IMR-90 (cell line): ENCODE measurements around the gene VAC14. TPM values are rescaled to one million over a fixed set of nuclear protein-coding genes. Genes with fewer than 3 reads are reported as not detected.
A peak's percentile ranks its signal among the peaks of the same experiment; 100 is the strongest.

Source experiments
- ATAC-seq: fragments of 200-7000 bp; cut with Tn5 transposase; 2 replicates; pipeline ENCODE4 v1.9.1; 2020; ENCODE audit warnings: low read depth, mild to moderate bottlenecking, moderate library complexity
- BruUV-seq: library from RNA; stranded (reverse); fragments of 400-500 nt; replicated peaks from 2 replicates; lab custom pipeline; 2021; lab: Mats Ljungman, UMichigan
- CTCF ChIA-PET: fragments of 300-600 bp; formaldehyde crosslinking; extraction: SDS; loops from one replicate; lab custom pipeline; 2021; ENCODE audit warnings: antibody characterized with exemption; lab: Yijun Ruan, JAX
- POLR2A ChIA-PET: fragments of 300-600 bp; sonication (Branson Sonifier 250); formaldehyde crosslinking; loops from one replicate; lab custom pipeline; 2022; ENCODE audit warnings: antibody characterized with exemption; ENCODE audit not compliant: unreplicated experiment; lab: Charles Lee
- DNase-seq: peaks from one replicate; pipeline ENCODE4 v3.0.0; 2013
- H2AFZ ChIP-seq: replicated peaks from 2 replicates; pipeline ENCODE3; 2013; ENCODE audit warnings: low read length, mild to moderate bottlenecking; ENCODE audit not compliant: poor library complexity
- H2AK5ac ChIP-seq: 2 replicates; pipeline ENCODE4 v1.6.1; 2013; ENCODE audit warnings: low read depth, low read length, inconsistent platforms
- H2AK9ac ChIP-seq: replicated peaks from 2 replicates; pipeline ENCODE3; 2013; ENCODE audit warnings: mild to moderate bottlenecking, low read depth, low read length, moderate library complexity; ENCODE audit not compliant: poor library complexity
- H2BK120ac ChIP-seq: 2 replicates; pipeline ENCODE4 v1.6.1; 2013; ENCODE audit warnings: low read depth, low read length, inconsistent platforms
- H2BK15ac ChIP-seq: 3 replicates; pipeline ENCODE4 v1.6.1; 2013; ENCODE audit warnings: low read depth, low read length, inconsistent platforms
- H2BK20ac ChIP-seq: 2 replicates; pipeline ENCODE4 v1.6.1; 2013; ENCODE audit warnings: low read depth, mild to moderate bottlenecking, inconsistent platforms, low read length, moderate library complexity
- H2BK5ac ChIP-seq: 2 replicates; pipeline ENCODE4 v1.6.1; 2013; ENCODE audit warnings: mild to moderate bottlenecking, low read depth, low read length, inconsistent platforms; ENCODE audit not compliant: poor library complexity, severe bottlenecking
- H3K14ac ChIP-seq: replicated peaks from 2 replicates; pipeline ENCODE4 v1.6.1; 2013; ENCODE audit warnings: low read depth, low read length, inconsistent platforms
- H3K18ac ChIP-seq: 2 replicates; pipeline ENCODE4 v1.6.1; 2013; ENCODE audit warnings: low read depth, low read length, control low read depth
- H3K23ac ChIP-seq: 2 replicates; pipeline ENCODE4 v1.6.1; 2013; ENCODE audit warnings: low read depth, low read length, inconsistent platforms
- H3K27ac ChIP-seq: 2 replicates; pipeline ENCODE4 v1.5.1; 2013; ENCODE audit warnings: mild to moderate bottlenecking, control low read depth, low read length; ENCODE audit not compliant: insufficient read depth
- H3K27me3 ChIP-seq: 2 replicates; pipeline ENCODE4 v1.6.1; 2013; ENCODE audit warnings: low read length; ENCODE audit not compliant: control insufficient read depth, insufficient read depth
- H3K36me3 ChIP-seq: 2 replicates; pipeline ENCODE4 v1.6.1; 2013; ENCODE audit warnings: low read length, mixed read lengths; ENCODE audit not compliant: control insufficient read depth, insufficient read depth
- H3K4ac ChIP-seq: 2 replicates; pipeline ENCODE4 v1.6.1; 2013; ENCODE audit warnings: low read depth, low read length, inconsistent platforms
- H3K4me1 ChIP-seq: 2 replicates; pipeline ENCODE4 v1.6.1; 2013; ENCODE audit warnings: low read length, mixed read lengths; ENCODE audit not compliant: control insufficient read depth, insufficient read depth
- H3K4me2 ChIP-seq: 2 replicates; pipeline ENCODE4 v1.6.1; 2013; ENCODE audit warnings: low read depth, mild to moderate bottlenecking, control low read depth, low read length, moderate library complexity
- H3K4me3 ChIP-seq: 2 replicates; pipeline ENCODE4 v1.5.1; 2013; ENCODE audit warnings: low read depth, mild to moderate bottlenecking, control low read depth, low read length, moderate library complexity; ENCODE audit not compliant: insufficient read depth
- H3K56ac ChIP-seq: 2 replicates; pipeline ENCODE4 v1.6.1; 2013; ENCODE audit warnings: low read length, inconsistent platforms; ENCODE audit not compliant: insufficient read depth; ENCODE audit errors: extremely low read depth
- H3K79me1 ChIP-seq, 2 experiments: 2 replicates each; pipeline ENCODE4 v1.6.1; 2013; ENCODE audit warnings: low read length in 2 of 2, inconsistent platforms in 1 of 2, low read depth in 1 of 2
- H3K9ac ChIP-seq: 2 replicates; pipeline ENCODE4 v1.6.1; 2013; ENCODE audit warnings: low read depth, low read length, control low read depth
- H3K9me1 ChIP-seq: 2 replicates; pipeline ENCODE4 v1.6.1; 2013; ENCODE audit warnings: low read length, inconsistent platforms; ENCODE audit not compliant: insufficient read depth
- H3K9me3 ChIP-seq: 2 replicates; pipeline ENCODE4 v1.6.1; 2013; ENCODE audit warnings: low read length; ENCODE audit not compliant: control insufficient read depth, insufficient read depth
- H4K20me1 ChIP-seq: 2 replicates; pipeline ENCODE4 v1.6.1; 2013; ENCODE audit warnings: low read length, inconsistent platforms; ENCODE audit not compliant: insufficient read depth
- H4K5ac ChIP-seq: 2 replicates; pipeline ENCODE4 v1.6.1; 2013; ENCODE audit warnings: mild to moderate bottlenecking, low read depth, low read length, control low read depth
- H4K8ac ChIP-seq, 2 experiments: 2 replicates each; pipeline ENCODE4 v1.6.1; 2013; ENCODE audit warnings: low read depth in 2 of 2, low read length in 2 of 2, control low read depth in 1 of 2, inconsistent platforms in 1 of 2
- H4K91ac ChIP-seq: 2 replicates; pipeline ENCODE4 v1.6.1; 2013; ENCODE audit warnings: low read depth, low read length, inconsistent platforms; ENCODE audit not compliant: insufficient read depth
- MAZ ChIP-seq: IDR thresholded peaks from 2 replicates; pipeline ENCODE4 v1.6.1; 2012; ENCODE audit warnings: low read depth, mild to moderate bottlenecking, low read length, improper control_type of control experiment, moderate library complexity, borderline replicate concordance
- WGBS, 2 experiments: methylation state at CpG; one replicate each; pipeline versions ENCODE4 v1.1.5 to v1.1.7; 2013; ENCODE audit warnings: missing lambda C conversion rate in 2 of 2; ENCODE audit not compliant: insufficient read length in 1 of 2; ENCODE audit errors: extremely low coverage in 2 of 2; 5-methylcytosine and 5-hydroxymethylcytosine counted together
- dilution Hi-C: fragments of 300-500 bp; cut with HindIII; formaldehyde crosslinking; loops from one replicate; pipeline ENCODE4 v1.14.3; 2018; ENCODE audit warnings: low sequenced_read_pairs; ENCODE audit not compliant: unreplicated experiment
- in situ Hi-C: fragments of 300-500 bp; cut with MboI; formaldehyde crosslinking; loops from 3 replicates; pipeline ENCODE4 v1.14.3; 2019; ENCODE audit warnings: low sequenced_read_pairs, inconsistent platforms, mixed read lengths
- intact Hi-C: fragments of 100-400 bp; cut with micrococcal nuclease; formaldehyde crosslinking; loops from 2 replicates; pipeline ENCODE4 v1.10.0; 2022
- polyA plus RNA-seq, 3 experiments: library from polyadenylated mRNA; depleted of rRNA; stranded (reverse); fragments of >200 nt; gene quantifications; 2 replicates each; pipeline ENCODE4 v1.2.3, GENCODE V29; 2012; ENCODE audit warnings: low replicate concordance in 1 of 3
- total RNA-seq: library from RNA; depleted of rRNA; stranded (reverse); fragments of >200 nt; gene quantifications from 2 replicates; pipeline ENCODE4 v1.2.3, GENCODE V29; 2012
- TF ChIP-seq, protein P1 (sequence below): fragments of 150-350 bp; IDR thresholded peaks from 2 replicates; pipeline ENCODE4 v1.6.1; 2017; ENCODE audit warnings: mild to moderate bottlenecking, antibody characterized with exemption, low read length, low read depth

Gene VAC14
- total and polyA plus RNA-seq, 2 of the 4 experiments (the other 2 are of a cell fraction), result 21.1 to 40.2 TPM

DNA sequence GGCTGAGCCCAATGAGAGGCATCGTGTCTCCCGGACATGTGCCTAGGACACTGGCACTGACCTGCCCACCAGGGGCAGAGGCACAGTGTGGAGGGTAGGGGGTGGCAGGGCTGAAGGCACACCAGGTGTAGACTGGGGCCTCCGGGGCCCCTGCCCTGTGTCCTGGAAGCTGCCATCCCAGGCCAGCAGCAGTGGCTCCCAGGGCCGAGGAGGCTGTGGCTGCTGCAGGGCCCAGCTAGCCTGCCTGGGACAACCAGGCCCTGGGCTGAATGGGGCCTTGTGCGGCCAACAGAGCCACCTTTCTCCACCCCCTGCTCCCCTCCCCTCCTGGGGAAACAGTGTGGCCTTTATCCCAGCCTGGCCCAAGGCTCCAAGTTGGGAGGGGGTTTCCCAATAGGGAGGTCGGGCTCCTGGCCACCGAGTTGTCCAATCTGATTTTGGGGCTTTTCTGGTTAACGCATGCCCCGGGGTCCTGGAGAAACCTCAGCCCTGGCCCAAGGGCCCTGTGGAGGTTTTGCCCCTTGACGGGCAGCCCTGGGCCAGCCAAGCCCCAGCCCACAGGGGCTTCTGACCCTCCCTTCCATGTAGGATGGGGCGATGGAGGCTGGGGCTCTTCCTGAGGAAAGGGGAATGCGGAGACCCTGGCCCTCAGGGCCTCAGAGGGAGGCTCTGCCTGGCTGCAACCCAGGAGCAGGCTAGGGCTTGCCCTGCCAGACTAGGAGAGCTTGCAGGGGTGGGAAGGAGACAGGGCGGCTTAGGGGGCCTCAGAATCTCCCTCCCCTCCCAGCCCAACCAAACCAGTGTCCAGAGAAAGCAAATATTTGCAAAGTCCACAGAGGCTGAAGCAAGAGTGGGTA is 119.3 kb downstream of the VAC14 start:
- dilution Hi-C loops (no loop called here), intact Hi-C loops (no loop called here), in situ Hi-C loops (loop anchor here (5.0 to 25.0 kb wide), 2 partner anchors 86 to 681 kb away; partner anchors contain the start of gene CALB2)
- Histone ChIP-seq H2AK9ac (no peak overlapping the region), H2AK5ac (peak overlapping the region; percentile 69; the same call in 1 of the 2 replicates), H4K5ac (no peak overlapping the region), H4K8ac (peak overlapping the region in 1 of 2 experiments; percentile 10; a peak in 1 of 4 replicates), H4K91ac (no peak overlapping the region; the same call in 1 of the 2 replicates), H3K79me1 (peaks cover 20 to 71% of the 10 kb centered on the region in 2 experiments), H2BK120ac (no peak overlapping the region; the same call in 1 of the 2 replicates), H3K14ac (0 out of 2 replicates have a peak overlapping the region, but pooled peaks have one; percentile 29), H2BK5ac (no peak overlapping the region), H3K4ac (peak overlapping the region; percentile 33; the same call in 1 of the 2 replicates), H3K56ac (no peak overlapping the region), H3K9ac (peak overlapping the region; percentile 34; the same call in 1 of the 2 replicates), H3K27me3 (no peaks in the 10 kb centered on the region), H2AFZ (no peak overlapping the region), H4K20me1 (peaks cover 79% of the 10 kb centered on the region), H3K27ac (peak overlapping the region; percentile 32; the same call in 1 of the 2 replicates), H3K23ac (no peak overlapping the region), H3K9me1 (peaks cover 6% of the 10 kb centered on the region), H3K4me2 (peak overlapping the region; percentile 1; the same call in 1 of the 2 replicates), H3K9me3 (no peaks in the 10 kb centered on the region), H2BK20ac (no peak overlapping the region), H3K4me1 (peaks cover 37% of the 10 kb centered on the region), H2BK15ac (peak overlapping the region; percentile 16; the same call in 1 of the 3 replicates), H3K4me3 (no peak overlapping the region), H3K36me3 (peaks cover 52% of the 10 kb centered on the region), H3K18ac (no peak overlapping the region)
- ATAC-seq (no peak), DNase-seq (no peak)
- ChIA-PET CTCF (interaction anchor here (1.2 kb wide), 1 partner anchor 89 kb away, joined by 5 read pairs; no protein-coding TSS in a partner anchor), POLR2A (no interaction called here)
- peak; percentile 13; the same call in 1 of the 2 replicates for TF ChIP-seq MAZ
- TF ChIP-seq, protein P1, sequence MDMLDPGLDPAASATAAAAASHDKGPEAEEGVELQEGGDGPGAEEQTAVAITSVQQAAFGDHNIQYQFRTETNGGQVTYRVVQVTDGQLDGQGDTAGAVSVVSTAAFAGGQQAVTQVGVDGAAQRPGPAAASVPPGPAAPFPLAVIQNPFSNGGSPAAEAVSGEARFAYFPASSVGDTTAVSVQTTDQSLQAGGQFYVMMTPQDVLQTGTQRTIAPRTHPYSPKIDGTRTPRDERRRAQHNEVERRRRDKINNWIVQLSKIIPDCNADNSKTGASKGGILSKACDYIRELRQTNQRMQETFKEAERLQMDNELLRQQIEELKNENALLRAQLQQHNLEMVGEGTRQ, result no peak
- no TSS peak for BruUV-seq
- WGBS, 2 experiments, result 88% methylated on average over 4 of the region's 13 CpGs; no CpG with 5 or more reads in 1 of the 2 experiments
